Measurements from ENCODE around the gene ZNF583. TPM values are rescaled to one million over a fixed set of nuclear protein-coding genes. Genes with fewer than 3 reads are reported as not detected.

The ZNF583 gene
- total RNA-seq, 1 donor from 2014 or later: 3.6 TPM

DNA sequence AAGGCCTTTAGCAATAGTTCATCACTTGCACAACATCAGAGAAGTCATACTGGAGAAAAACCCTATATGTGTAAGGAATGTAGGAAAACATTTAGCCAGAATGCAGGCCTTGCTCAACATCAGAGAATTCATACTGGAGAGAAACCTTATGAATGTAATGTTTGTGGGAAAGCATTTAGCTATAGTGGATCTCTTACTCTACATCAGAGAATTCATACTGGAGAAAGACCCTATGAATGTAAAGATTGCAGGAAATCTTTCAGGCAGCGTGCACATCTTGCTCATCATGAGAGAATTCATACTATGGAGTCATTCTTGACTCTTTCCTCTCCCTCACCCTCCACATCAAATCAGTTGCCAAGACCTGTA is 19.8 kb downstream of the ZNF583 start:
- Histone ChIP-seq H3K4me3 (ENCODE audit: low read depth, low read length) (no peak overlapping the region), H3K36me3 (ENCODE audit: control insufficient read depth, insufficient read depth, low read length) (peaks cover 4% of the 10 kb centered on the region), H3K27me3 (ENCODE audit: control insufficient read depth, insufficient read depth, low read length) (no peaks in the 10 kb centered on the region)
- no peak for DNase-seq (ENCODE audit: low read depth)
- TF ChIP-seq, protein P1, sequence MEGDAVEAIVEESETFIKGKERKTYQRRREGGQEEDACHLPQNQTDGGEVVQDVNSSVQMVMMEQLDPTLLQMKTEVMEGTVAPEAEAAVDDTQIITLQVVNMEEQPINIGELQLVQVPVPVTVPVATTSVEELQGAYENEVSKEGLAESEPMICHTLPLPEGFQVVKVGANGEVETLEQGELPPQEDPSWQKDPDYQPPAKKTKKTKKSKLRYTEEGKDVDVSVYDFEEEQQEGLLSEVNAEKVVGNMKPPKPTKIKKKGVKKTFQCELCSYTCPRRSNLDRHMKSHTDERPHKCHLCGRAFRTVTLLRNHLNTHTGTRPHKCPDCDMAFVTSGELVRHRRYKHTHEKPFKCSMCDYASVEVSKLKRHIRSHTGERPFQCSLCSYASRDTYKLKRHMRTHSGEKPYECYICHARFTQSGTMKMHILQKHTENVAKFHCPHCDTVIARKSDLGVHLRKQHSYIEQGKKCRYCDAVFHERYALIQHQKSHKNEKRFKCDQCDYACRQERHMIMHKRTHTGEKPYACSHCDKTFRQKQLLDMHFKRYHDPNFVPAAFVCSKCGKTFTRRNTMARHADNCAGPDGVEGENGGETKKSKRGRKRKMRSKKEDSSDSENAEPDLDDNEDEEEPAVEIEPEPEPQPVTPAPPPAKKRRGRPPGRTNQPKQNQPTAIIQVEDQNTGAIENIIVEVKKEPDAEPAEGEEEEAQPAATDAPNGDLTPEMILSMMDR (IDR thresholded peaks at IDR 0.05; ENCODE audit: insufficient read depth, low read length, poor library complexity, severe bottlenecking): no peak

DNA sequence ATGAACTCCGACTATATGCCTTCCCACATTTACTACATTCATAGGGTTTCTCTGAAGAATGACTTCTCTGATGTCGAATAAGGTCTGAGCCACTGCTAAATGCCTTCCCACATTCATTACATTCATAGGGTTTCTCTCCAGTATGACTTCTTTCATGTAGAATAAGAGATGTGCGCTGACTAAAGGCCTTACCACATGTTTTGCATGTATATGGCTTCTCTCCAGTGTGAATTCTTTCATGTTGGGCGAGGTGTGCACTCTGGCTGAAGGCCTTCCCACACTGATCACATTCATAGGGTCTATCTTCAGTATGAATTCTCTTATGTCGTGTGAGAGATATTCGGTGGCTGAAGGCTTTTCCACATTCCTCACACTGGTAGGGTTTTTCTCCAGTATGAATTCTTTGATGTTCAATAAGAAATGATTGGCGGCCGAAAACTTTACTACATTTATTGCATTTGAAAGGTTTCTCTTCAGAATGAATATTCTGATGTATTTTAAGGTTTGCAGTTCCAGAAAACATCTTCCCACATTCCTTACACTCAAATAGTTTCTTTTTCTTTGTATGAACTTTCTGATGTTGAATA is 37.2 kb downstream of the ZNF583 start:
- Histone ChIP-seq H3K4me3 (ENCODE audit: low read depth, low read length) (no peak overlapping the region), H3K27me3 (ENCODE audit: control insufficient read depth, insufficient read depth, low read length) (no peaks in the 10 kb centered on the region), H3K36me3 (ENCODE audit: control insufficient read depth, insufficient read depth, low read length) (peaks cover under 1% of the 10 kb centered on the region)
- TF ChIP-seq, protein P1 (IDR thresholded peaks at IDR 0.05; ENCODE audit: insufficient read depth, low read length, poor library complexity, severe bottlenecking): no peak
- no peak for DNase-seq (ENCODE audit: low read depth)

DNA sequence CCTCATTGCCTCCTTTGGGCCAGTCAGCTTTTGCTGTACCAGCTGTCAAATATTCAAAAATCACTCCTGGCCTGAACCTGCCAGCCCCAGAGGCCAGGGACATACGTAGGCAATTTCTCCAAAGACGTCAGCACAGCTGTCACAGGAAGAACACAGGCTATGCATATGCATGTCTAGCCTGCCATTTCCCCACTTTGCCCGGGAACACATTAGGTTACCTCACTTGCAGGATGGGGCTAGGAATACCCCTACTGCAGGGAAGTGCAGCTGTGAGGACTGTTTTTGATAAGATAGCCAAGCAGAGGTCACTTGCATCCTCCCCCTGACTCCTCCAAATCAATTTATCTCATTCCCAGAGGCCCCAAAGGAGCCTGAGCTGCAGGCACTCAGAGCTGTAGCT is 70.2 kb downstream of the ZNF583 start:
- Histone ChIP-seq H3K27me3 (ENCODE audit: control insufficient read depth, insufficient read depth, low read length) (no peaks in the 10 kb centered on the region), H3K4me3 (ENCODE audit: low read depth, low read length) (no peak overlapping the region), H3K36me3 (ENCODE audit: control insufficient read depth, insufficient read depth, low read length) (no peaks in the 10 kb centered on the region)
- no peak for DNase-seq (ENCODE audit: low read depth)
- TF ChIP-seq, protein P1 (IDR thresholded peaks at IDR 0.05; ENCODE audit: insufficient read depth, low read length, poor library complexity, severe bottlenecking): no peak

DNA sequence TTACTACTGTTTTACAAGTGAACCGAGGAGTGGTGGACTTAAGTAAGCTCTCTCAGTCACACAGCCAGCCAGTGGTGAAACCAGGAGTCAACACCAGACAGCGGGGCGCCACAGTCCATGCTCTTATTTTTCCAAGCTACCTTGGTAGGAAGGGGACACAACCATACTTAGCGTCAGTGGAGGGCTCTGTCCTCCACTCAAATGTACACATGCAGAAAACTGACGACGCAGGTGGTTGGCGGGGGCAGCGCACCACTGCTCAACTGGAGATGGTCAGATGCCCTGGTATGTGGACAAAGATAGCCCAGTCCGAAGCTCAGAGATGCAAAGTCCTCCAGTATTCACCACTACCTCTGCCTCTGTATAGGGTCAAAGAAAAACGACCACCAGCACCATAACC is 72.0 kb downstream of the ZNF583 start:
- H3K36me3 ChIP-seq (ENCODE audit: control insufficient read depth, insufficient read depth, low read length): no peaks in the 10 kb centered on the region
- H3K4me3 ChIP-seq (ENCODE audit: low read depth, low read length): peak overlapping the region; percentile 88
- no peak for DNase-seq (ENCODE audit: low read depth)
- TF ChIP-seq, protein P1 (IDR thresholded peaks at IDR 0.05; ENCODE audit: insufficient read depth, low read length, poor library complexity, severe bottlenecking): no peak
- H3K27me3 ChIP-seq (ENCODE audit: control insufficient read depth, insufficient read depth, low read length): no peaks in the 10 kb centered on the region

Other genes with a start within 250 kb of the ZNF583 start
- gene GALP, start 228.3 kb upstream of the ZNF583 start, total RNA-seq: not detected in 2 replicates
- not detected in 2 replicates for gene ZSCAN5B, start 206.5 kb upstream of the ZNF583 start, total RNA-seq
- gene ZSCAN5C, start 202.1 kb upstream of the ZNF583 start, total RNA-seq: not detected in 2 replicates
- not detected in 2 replicates for gene EDDM13, start 131.6 kb upstream of the ZNF583 start, total RNA-seq
- gene ZSCAN5A, start 89.5 kb upstream of the ZNF583 start, total RNA-seq: 6.2 and 7.7 TPM in 2 replicates
- gene ZNF582, start 10.8 kb upstream of the ZNF583 start, total RNA-seq: 1.1 and 5.1 TPM in 2 replicates
- 4.2 and 9.4 TPM in 2 replicates for gene ZNF667, start 73.0 kb downstream of the ZNF583 start, total RNA-seq
- 2.4 and 2.8 TPM in 2 replicates for gene ZNF471, start 103.5 kb downstream of the ZNF583 start, total RNA-seq
- 5.8 and 6.6 TPM in 2 replicates for gene ZFP28, start 134.6 kb downstream of the ZNF583 start, total RNA-seq
- gene ZNF470, start 163.1 kb downstream of the ZNF583 start, total RNA-seq: 2.9 and 4.3 TPM in 2 replicates
- gene ZNF71, start 191.0 kb downstream of the ZNF583 start, total RNA-seq: 12.3 and 14.2 TPM in 2 replicates
- gene SMIM17, start 238.8 kb downstream of the ZNF583 start, total RNA-seq: 0.46 TPM in 1 of 2 replicates, not detected in the other